ENCODE measurements around the gene HDAC4. TPM values are rescaled to one million over a fixed set of nuclear protein-coding genes. Genes with fewer than 3 reads are reported as not detected.

HDAC4 gene
- total RNA-seq, 1 experiment from 2014 or later, result 61.5 TPM

GRCh38 chr2:239036819-239037558, 363.8 kb downstream of the HDAC4 start:
- Histone ChIP-seq H3K4me2 (no peak overlapping the region), H3K27ac (no peak overlapping the region), H3F3A (ENCODE audit: insufficient read depth, low read depth) (no peaks in the 10 kb centered on the region), H2AFZ (no peak overlapping the region), H3K9me2 (ENCODE audit: insufficient read depth) (no peaks in the 10 kb centered on the region), H3K27me3 (ENCODE audit: insufficient read depth, low read depth) (peaks cover 68% of the 10 kb centered on the region), H3K79me2 (ENCODE audit: low read depth) (no peaks in the 10 kb centered on the region), H3K4me1 (replicated peaks; ENCODE audit: insufficient read depth) (no peaks in the 10 kb centered on the region), H3K4me3 (no peak overlapping the region), H4K20me1 (ENCODE audit: insufficient read depth) (no peaks in the 10 kb centered on the region), H3K36me3 (ENCODE audit: low read depth) (no peaks in the 10 kb centered on the region), H3K9me3 (ENCODE audit: insufficient read depth, low read depth) (no peaks in the 10 kb centered on the region)
- TF ChIP-seq EZH2 (IDR thresholded peaks at IDR 0.05; ENCODE audit: low read depth) (no peak), CTCF (conservative IDR thresholded peaks at IDR 0.05) (no peak)
- ChIA-PET CTCF (no interaction called here), POLR2A (ENCODE audit: unreplicated experiment) (no interaction called here)
- intact Hi-C loops (cut with micrococcal nuclease; ENCODE audit: unreplicated experiment), result loop anchor here (2.0 to 10.0 kb wide), 2 partner anchors 846 to 958 kb away; no protein-coding TSS in a partner anchor
- no TSS peak for BruUV-seq (replicated peaks)
- DNase-seq, result no peak

GRCh38 chr2:239035997-239036731, 364.7 kb downstream of the HDAC4 start:
- TF ChIP-seq EZH2 (IDR thresholded peaks at IDR 0.05; ENCODE audit: low read depth) (no peak), CTCF (conservative IDR thresholded peaks at IDR 0.05) (no peak)
- no TSS peak for BruUV-seq (replicated peaks)
- Histone ChIP-seq H3K4me1 (replicated peaks; ENCODE audit: insufficient read depth) (no peaks in the 10 kb centered on the region), H3K79me2 (ENCODE audit: low read depth) (no peaks in the 10 kb centered on the region), H4K20me1 (ENCODE audit: insufficient read depth) (no peaks in the 10 kb centered on the region), H2AFZ (no peak overlapping the region), H3K27ac (no peak overlapping the region), H3K36me3 (ENCODE audit: low read depth) (no peaks in the 10 kb centered on the region), H3K9me3 (ENCODE audit: insufficient read depth, low read depth) (no peaks in the 10 kb centered on the region), H3F3A (ENCODE audit: insufficient read depth, low read depth) (no peaks in the 10 kb centered on the region), H3K4me3 (no peak overlapping the region), H3K4me2 (no peak overlapping the region), H3K27me3 (ENCODE audit: insufficient read depth, low read depth) (peaks cover 68% of the 10 kb centered on the region), H3K9me2 (ENCODE audit: insufficient read depth) (no peaks in the 10 kb centered on the region)
- peak in 1 of 2 experiments; percentile 16 for DNase-seq
- intact Hi-C loops (cut with micrococcal nuclease; ENCODE audit: unreplicated experiment), result loop anchor here (2.0 to 10.0 kb wide), 3 partner anchors 71 to 959 kb away; no protein-coding TSS in a partner anchor
- ChIA-PET POLR2A (ENCODE audit: unreplicated experiment) (no interaction called here), CTCF (no interaction called here)

DNA sequence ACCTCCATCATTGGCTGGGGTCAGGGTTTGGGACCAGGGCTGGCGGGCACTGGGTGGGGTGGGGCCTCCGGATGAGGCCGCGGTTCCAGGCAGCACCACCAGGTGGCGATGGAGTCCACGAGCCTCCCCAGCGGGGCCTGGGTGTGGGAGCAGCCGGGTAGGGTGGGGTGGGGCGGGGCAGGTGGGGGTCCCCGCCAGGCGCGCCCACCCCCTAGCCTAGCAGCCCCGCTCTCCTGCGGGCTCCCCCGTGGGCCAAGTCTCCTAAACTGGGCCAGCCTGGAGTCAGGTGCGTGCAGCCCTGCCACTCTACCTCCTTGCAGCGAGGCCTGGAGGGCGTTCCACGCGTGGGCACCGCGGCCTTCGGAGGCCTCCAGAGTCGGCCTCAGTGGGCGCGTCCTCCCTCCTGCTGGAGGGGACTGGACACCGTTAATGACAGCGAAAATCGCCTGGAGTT, 365.4 kb downstream of the HDAC4 start:
- DNase-seq, result peak in 1 of 2 experiments; percentile 71
- Histone ChIP-seq H2AFZ (no peak overlapping the region), H3K27ac (no peak overlapping the region), H3K79me2 (ENCODE audit: low read depth) (no peaks in the 10 kb centered on the region), H4K20me1 (ENCODE audit: insufficient read depth) (no peaks in the 10 kb centered on the region), H3K36me3 (ENCODE audit: low read depth) (no peaks in the 10 kb centered on the region), H3K4me3 (no peak overlapping the region), H3K27me3 (ENCODE audit: insufficient read depth, low read depth) (peaks cover 68% of the 10 kb centered on the region), H3K4me2 (no peak overlapping the region), H3K9me3 (ENCODE audit: insufficient read depth, low read depth) (no peaks in the 10 kb centered on the region), H3K9me2 (ENCODE audit: insufficient read depth) (no peaks in the 10 kb centered on the region), H3K4me1 (replicated peaks; ENCODE audit: insufficient read depth) (no peaks in the 10 kb centered on the region), H3F3A (ENCODE audit: insufficient read depth, low read depth) (no peaks in the 10 kb centered on the region)
- TF ChIP-seq CTCF (conservative IDR thresholded peaks at IDR 0.05) (peak; percentile 96), EZH2 (IDR thresholded peaks at IDR 0.05; ENCODE audit: low read depth) (no peak)
- intact Hi-C loops (cut with micrococcal nuclease; ENCODE audit: unreplicated experiment), result loop anchor here (2.0 to 10.0 kb wide), 2 partner anchors 71 to 959 kb away; no protein-coding TSS in a partner anchor
- ChIA-PET POLR2A (ENCODE audit: unreplicated experiment) (no interaction called here), CTCF (no interaction called here)
- BruUV-seq (replicated peaks), result no TSS peak
